GM19099 (cell line): ENCODE data around the gene PMF1.

Source experiments
- POLR2A ChIP-seq: IDR thresholded peaks from 3 replicates; pipeline ENCODE4 v1.6.1; 2011; ENCODE audit warnings: low read depth; ENCODE audit not compliant: insufficient read length; ENCODE audit errors: extremely low read depth

PMF1 gene, protein sequence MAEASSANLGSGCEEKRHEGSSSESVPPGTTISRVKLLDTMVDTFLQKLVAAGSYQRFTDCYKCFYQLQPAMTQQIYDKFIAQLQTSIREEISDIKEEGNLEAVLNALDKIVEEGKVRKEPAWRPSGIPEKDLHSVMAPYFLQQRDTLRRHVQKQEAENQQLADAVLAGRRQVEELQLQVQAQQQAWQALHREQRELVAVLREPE

DNA sequence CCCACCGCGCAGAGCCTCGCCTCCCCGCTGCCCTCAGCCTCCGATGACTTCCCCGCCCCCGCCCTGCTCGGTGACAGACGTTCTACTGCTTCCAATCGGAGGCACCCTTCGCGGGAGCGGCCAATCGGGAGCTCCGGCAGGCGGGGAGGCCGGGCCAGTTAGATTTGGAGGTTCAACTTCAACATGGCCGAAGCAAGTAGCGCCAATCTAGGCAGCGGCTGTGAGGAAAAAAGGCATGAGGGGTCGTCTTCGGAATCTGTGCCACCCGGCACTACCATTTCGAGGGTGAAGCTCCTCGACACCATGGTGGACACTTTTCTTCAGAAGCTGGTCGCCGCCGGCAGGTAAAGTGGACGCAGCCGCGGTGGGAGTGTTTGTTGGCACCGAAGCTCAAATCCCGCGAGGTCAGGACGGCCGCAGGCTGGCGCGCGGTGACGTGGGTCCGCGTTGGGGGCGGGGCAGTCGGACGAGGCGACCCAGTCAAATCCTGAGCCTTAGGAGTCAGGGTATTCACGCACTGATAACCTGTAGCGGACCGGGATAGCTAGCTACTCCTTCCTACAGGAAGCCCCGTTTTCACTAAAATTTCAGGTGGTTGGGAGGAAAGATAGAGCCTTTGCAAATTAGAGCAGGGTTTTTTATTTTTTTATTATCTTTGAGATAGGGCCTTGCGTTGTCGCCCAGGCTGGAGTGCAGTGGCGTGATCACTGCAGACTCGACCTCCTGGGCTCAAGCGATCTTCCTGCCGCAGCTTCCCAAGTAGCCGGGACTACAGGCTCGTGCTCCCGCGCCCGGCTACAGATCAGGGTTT is at the start of gene PMF1:
Gene PMF1 (plus strand): TSS at position 175 of the 811 bp plus-strand sequence. CDS start 9 bp downstream, at position 184.
- peak; percentile 83 for TF ChIP-seq POLR2A

DNA sequence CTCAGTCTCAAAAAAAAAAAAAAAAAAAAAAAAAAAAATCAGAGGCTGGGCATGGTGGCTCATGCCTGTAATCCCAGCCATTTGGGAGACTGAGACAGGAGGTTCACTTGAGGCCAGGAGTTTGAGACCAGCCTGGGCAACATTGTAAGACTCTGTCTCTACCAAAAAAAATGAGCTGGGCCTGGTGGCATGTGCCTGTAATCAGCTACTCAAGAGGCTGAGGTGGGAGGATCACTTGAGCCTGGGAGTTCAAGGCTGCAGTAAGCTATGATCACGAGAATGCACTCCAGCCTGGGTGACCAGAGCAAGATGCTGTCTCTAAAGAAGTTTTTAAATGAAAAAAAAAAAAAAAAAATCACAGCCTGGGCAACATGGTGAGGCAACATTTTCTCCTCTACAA is 49.1 kb upstream of the PMF1 start:
- TF ChIP-seq POLR2A: no peak

DNA sequence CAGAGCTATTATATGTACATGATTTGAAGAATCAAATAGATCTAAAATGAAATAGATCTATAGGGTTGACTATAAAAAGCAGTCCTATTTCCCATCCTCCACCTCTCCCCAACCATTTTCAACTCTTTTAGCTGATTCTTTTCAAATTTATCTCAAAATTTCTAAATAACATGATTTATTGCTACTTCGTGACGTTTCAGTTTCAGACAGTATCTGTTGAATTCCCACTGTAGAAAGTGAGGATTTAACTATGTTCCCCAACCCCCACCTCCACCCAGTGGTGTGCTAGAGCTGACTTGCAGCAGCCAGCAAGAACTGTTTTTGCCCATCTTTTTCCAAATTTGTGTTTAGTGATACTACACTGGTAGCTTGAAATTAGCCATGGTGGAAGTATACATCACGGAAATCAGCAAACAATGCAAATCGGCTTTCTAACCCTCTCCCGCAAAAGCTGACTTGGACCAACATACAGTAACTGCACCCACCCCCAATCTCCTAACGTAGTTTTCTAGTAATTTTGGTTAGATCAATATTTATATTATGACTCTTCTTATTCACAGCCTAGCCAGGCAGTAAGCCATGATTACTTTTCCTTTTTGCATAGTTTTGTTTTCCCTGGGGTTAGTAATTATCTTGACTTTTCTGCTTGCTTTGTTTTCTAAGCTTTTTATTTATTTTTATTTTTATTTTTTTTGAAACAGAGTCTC is 48.5 kb upstream of the PMF1 start:
- no peak for TF ChIP-seq POLR2A

DNA sequence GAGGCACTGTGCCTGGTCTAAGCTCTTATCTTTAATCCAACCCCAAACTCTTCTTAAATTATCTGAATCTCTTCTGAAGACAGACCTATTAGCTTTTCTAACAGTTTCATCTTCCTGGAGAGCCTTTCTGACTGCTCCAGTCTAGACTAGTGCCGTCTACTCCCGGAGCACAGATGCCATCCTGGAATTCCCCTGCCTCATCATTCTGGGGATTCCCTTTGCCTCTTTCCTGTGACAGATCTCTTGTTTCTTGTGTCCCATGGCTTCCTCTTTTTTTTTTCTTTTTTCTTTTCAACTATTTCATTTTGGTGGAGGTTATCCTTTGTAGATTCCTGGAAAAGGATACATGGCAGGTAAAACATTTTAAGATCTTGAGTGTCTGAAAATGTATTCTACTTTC is 47.7 kb upstream of the PMF1 start:
- TF ChIP-seq POLR2A: no peak

DNA sequence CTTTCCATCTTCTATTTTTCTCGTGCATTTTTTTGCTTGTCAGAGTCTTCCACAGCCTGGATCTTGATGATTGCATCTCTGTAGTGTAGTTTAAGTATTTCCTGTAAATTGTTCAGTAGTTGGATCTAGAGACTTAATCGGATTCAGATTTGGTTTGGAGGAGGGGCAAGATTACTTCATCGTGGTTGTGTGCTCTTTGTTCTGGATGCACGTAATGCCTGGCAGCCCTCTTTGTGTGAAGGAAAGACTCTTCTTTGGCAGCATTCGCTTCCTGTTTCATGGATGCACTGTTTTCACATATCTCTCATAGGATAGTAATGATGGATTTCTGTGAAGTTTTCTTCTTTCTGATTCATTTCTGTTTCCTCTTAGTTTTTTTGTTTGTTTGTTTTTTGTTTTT is 45.3 kb upstream of the PMF1 start:
- no peak for TF ChIP-seq POLR2A

DNA sequence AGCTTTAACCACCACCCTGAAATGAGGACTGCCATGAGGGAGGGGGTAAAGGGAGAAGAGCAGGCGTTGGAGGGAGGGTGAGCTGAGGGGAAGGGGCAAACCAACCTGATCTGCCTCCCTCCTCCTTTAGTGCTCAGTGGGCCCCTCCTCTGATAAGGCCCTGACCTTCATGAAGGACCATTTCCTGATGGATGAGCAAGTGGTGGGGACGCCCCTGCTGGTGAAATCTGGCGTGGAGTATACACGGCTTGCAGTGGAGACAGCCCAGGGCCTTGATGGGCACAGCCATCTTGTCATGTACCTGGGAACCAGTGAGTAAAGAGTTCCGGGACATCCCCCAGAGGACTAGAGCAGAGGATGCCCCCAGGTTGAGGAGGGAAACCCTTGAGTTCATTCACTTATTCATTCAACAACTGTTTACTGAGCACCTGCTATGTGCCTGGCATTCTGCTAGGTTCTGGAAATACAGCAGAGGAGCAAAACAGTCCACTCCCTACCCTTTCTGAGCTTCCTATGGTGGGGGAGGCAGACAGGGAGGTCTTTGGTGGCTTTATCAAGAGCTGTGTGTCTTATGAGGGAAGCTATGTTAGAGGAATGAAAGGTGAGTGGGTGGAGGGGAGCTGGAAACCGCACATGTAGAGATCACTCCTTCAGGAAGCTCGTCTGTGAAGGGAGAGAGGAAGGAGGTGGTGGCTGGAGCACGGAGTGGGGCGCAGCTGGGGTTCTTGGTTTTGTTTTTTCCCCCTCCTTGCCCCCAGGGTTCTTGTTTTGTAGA is 39.9 kb upstream of the PMF1 start:
- no peak for TF ChIP-seq POLR2A

DNA sequence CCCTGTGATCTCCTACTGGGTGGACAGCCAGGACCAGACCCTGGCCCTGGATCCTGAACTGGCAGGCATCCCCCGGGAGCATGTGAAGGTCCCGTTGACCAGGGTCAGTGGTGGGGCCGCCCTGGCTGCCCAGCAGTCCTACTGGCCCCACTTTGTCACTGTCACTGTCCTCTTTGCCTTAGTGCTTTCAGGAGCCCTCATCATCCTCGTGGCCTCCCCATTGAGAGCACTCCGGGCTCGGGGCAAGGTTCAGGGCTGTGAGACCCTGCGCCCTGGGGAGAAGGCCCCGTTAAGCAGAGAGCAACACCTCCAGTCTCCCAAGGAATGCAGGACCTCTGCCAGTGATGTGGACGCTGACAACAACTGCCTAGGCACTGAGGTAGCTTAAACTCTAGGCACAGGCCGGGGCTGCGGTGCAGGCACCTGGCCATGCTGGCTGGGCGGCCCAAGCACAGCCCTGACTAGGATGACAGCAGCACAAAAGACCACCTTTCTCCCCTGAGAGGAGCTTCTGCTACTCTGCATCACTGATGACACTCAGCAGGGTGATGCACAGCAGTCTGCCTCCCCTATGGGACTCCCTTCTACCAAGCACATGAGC is 36.1 kb upstream of the PMF1 start:
- TF ChIP-seq POLR2A: no peak

DNA sequence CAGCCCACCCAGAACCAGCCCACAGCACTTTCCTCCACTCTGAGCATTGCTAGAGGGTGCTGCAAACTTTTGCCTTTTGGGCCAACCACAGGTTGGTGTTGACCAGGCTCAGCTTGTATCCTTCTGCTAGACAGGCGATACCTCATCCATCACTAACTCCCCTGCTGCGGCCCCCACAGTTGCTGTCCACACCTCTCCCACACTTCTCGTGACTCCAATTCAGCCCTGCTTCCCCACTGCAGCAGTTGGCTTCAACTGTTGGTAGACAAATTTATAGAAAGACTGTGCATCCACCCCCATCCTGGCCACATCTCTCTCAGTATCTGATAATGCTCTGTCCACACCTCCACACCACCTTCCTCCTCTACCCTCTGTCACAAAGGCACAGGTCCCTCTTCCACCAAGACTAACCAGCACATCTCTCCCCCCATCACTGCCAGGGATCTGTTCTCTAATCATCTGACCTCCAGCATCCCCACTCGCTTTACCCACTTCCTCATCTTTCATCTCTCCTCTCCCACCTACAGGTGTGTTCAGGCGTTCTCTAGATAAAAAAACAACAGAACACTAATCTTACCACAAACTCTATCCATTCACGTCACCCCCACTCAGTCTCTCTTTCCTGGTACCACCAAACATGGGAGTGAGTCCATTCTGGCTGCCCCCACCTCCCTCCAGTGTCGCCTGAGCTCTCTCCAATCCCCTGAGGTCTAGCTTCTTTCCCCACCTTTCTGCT is 34.7 kb upstream of the PMF1 start:
- no peak for TF ChIP-seq POLR2A

DNA sequence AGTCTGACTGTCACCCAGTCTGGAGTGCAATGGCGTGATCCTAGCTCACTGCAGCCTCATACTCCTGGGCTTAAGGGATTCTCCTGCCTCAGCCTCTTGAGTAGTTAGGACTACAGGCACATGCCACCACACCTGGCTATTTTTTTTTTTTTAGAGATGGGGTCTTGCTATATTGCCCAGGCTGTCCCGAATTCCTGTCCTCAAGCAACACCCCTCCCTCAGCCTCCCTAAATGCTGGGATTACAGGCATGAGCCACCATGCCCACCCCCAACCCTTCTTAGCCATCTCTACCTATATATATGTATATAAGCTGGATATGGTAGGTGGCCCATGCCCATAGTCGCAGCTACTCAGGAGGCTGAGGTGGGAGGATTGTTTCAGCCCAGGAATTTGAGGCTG is 32.3 kb upstream of the PMF1 start:
- TF ChIP-seq POLR2A: no peak

DNA sequence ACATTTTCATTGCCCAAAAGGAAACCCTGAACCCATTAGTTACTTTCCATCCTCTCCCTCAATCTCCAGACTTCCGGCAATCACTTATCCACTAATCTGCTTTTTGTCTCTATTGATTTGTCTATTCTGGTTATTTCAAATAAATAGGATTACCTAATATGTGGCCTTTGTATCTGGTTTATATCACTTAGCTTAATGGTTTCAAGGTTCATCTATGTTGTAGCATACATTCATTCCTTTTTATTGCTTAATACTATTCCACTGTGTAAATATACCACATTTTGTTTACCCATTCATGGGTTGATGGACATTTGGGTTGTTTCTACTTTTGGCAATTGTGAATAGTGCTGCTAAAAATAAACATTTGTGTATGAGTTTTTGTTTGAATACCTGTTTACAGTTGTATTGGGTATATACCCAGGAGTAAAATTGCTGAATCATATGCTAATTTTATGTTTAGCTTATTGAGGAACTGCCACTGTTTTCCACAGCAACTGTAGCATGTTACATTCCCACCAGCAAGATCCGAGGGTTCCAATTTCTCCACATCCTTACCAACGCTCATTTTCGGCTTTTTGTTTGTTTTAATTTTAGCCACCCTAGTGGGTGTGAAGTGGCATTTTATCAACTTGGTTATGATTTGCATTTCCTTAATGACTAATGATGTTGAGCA is 21.4 kb upstream of the PMF1 start:
- TF ChIP-seq POLR2A: no peak

DNA sequence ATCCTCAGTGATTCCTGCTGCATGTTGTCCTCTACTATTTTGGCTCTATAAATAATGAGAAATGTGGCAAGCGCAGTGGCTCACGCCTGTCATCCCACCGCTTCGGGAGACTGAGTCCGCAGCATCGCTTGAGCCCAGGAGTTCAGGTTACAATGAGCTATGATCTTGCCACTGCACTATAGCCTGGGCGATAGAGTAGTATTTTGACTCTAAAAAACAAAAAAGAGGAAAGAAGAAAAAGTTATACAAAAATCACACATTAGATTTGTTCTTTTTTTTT is 19.7 kb upstream of the PMF1 start:
- TF ChIP-seq POLR2A: no peak

DNA sequence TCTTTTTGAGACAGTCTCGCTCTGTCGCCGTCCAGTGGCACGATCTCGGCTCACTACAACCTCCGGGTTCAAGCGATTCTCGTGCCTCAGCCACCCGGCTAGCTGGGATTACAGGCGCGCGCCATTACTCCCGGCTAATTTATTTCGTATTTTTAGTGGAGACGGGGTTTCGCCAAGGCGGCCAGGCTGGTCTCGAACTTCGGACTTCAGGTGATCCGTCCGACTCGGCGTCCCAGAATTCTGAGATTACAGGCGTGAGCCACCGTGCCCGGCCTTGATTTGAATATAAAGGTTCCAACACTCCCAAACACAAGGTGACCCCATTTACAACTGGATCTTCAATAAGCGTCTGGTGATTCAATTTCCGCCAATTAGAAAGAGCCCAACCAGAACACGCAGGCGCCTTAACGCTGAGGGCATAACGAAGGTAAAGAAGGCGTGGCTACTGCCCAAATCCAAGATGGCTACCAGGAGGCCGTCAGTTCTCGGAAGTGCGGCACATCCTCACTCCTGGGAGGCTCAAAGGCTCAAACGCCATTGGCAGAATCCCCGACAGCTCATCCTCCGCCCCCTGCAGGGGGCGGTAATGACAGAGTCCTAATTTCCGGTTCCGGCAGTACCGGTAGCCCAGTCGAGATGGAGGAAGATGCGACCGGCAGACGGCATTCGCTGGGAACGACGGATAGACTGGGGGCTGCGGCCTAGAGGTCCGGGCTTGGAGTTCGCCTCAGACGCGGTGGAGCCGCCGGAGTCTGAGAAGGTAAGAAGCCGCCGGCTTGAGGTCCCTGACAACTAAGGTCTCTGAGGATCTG is 19.1 kb upstream of the PMF1 start, which contains the start of gene SLC25A44:
Gene SLC25A44 (plus strand): TSS at position 617 of the 812 bp plus-strand sequence. CDS start 5,744 bp downstream, outside the sequence.
- peak; percentile 84 for TF ChIP-seq POLR2A

DNA sequence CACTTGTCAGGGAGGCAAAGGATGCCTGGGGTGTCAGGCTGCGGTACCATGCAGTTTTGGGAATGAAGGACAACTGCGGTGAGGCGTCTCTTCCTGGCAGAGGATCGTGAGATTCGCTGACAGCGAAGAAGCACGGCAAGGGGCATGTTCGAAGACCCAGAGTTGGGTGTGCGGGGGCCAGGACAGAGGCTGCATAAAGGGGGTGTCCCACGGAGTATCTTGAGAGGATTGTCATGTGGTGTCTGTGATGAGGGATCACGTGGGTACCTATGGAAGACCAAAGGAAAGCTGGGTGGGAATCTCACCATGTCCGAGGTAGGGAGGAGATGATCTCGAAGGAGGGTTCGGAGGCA is 18.5 kb upstream of the PMF1 start:
- no peak for TF ChIP-seq POLR2A
